Measurements from ENCODE around the gene SAC3D1. TPM values are rescaled to one million over a fixed set of nuclear protein-coding genes. Genes with fewer than 3 reads are reported as not detected.
"Not testable (repeated sequence)": the region's sequence is repeated elsewhere in the genome, so short reads cannot be mapped to it uniquely, and the experiment has no call there.

SAC3D1 gene
- total and polyA plus RNA-seq, 9 of the 15 experiments (the other 6 are each of a cell fraction or from before 2014, with no cell fraction given), result 0.20 to 35.2 (median 5.8) TPM

GRCh38 chr11:65023502-65023901 lies 17.5 kb upstream of the SAC3D1 start:
- in situ Hi-C loops (cut with MboI); H3K4me3 ChIP-seq; intact Hi-C loops (cut with micrococcal nuclease); H3K9ac ChIP-seq (ENCODE audit: insufficient read depth in 1 of 2, low read depth in 2 of 2, low read length in 2 of 2); H3K9me3 ChIP-seq (replicated peaks; ENCODE audit: control insufficient read depth, insufficient read depth, low read depth, low read length); CTCF ChIA-PET (ENCODE audit: low intra/inter-chr PET ratio); H3K79me2 ChIP-seq (ENCODE audit: control insufficient read depth, insufficient read depth, low read length); H3K4me2 ChIP-seq (ENCODE audit: insufficient read depth, low read length); FAIRE-seq; H3K27ac ChIP-seq (ENCODE audit: extremely low read depth, low read depth, low read length); BruUV-seq (replicated peaks); H4K20me1 ChIP-seq (replicated peaks; ENCODE audit: control insufficient read depth, insufficient read depth, low read length); ATAC-seq; H3K27me3 ChIP-seq (ENCODE audit: control insufficient read depth in 2 of 2, insufficient read depth in 2 of 2, low read length in 2 of 2); H3K9me1 ChIP-seq (ENCODE audit: control insufficient read depth, insufficient read depth, low read length); TF ChIP-seq TEAD4 (CRISPR knock-in tag; IDR thresholded peaks at IDR 0.05; ENCODE audit: borderline replicate concordance): not testable (repeated sequence)
- peak in 1 of 4 experiments; percentile 57 for DNase-seq (ENCODE audit: extremely low read depth in 1 of 4, low spot score in 3 of 4)
- 0 out of 2 replicates have a peak, but pooled peaks have one; percentile 43 for TF ChIP-seq CREM (IDR thresholded peaks at IDR 0.05; ENCODE audit: low read depth)
- TF ChIP-seq MTA2 (IDR thresholded peaks at IDR 0.05; ENCODE audit: low read depth), result 0 out of 2 replicates have a peak, but pooled peaks have one; percentile 16
- 0 out of 2 replicates have a peak, but pooled peaks have one; percentile 20 for TF ChIP-seq SMARCE1 (IDR thresholded peaks at IDR 0.05)
- TF ChIP-seq TAL1 (IDR thresholded peaks at IDR 0.05), result peak; percentile 72
- TF ChIP-seq EP400 (IDR thresholded peaks at IDR 0.05), result 0 out of 2 replicates have a peak, but pooled peaks have one; percentile 24
- peak; percentile 69 for TF ChIP-seq TEAD4 (IDR thresholded peaks at IDR 0.05; ENCODE audit: low read length)
- peak; percentile 81 for TF ChIP-seq TCF3 (CRISPR knock-in tag; IDR thresholded peaks at IDR 0.05)
- TF ChIP-seq DPF2 (IDR thresholded peaks at IDR 0.05), result peak; percentile 35; the same call in 1 of the 2 replicates
- peak; percentile 53; the same call in 1 of the 2 replicates for TF ChIP-seq SPI1 (IDR thresholded peaks at IDR 0.05; ENCODE audit: borderline replicate concordance, low read depth, low read length)
- peak; percentile 78 for TF ChIP-seq ARID1B (IDR thresholded peaks at IDR 0.05)
- TF ChIP-seq CBFA2T2 (conservative IDR thresholded peaks at IDR 0.05), result peak; percentile 70
- TF ChIP-seq KDM1A (IDR thresholded peaks at IDR 0.05), result peak in 1 of 2 experiments; percentile 47; a peak in 1 of 4 replicates
- TF ChIP-seq NCOR1 (IDR thresholded peaks at IDR 0.05), result peak; percentile 37
- TF ChIP-seq CBFA2T3 (IDR thresholded peaks at IDR 0.05), result peak; percentile 78
- peak; percentile 29; the same call in 1 of the 2 replicates for TF ChIP-seq EP300 (IDR thresholded peaks at IDR 0.05; ENCODE audit: low read length)
- 0 out of 2 replicates have a peak, but pooled peaks have one; percentile 35 for TF ChIP-seq POLR2AphosphoS5 (IDR thresholded peaks at IDR 0.05; ENCODE audit: control insufficient read depth, insufficient read depth, low read depth, low read length)
- POLR2A ChIA-PET, result interaction anchor here (0.6 kb wide), 1 partner anchor 34 kb away, joined by 3 read pairs; no protein-coding TSS in a partner anchor
- 8% methylated on average over 8 of the region's 8 CpGs for WGBS (ENCODE audit: insufficient coverage, low coverage, missing lambda C conversion rate)
- Histone ChIP-seq H2AFZ (ENCODE audit: low read depth, low read length) (peak overlapping the region; percentile 54; the same call in 1 of the 2 replicates), H3K4me1 (replicated peaks in 1 of 2; ENCODE audit: control insufficient read depth in 2 of 2, insufficient read depth in 2 of 2, low read length in 2 of 2) (peaks cover 16 to 32% of the 10 kb centered on the region in 2 experiments; a peak in 4 of 5 replicates), H3K36me3 (ENCODE audit: control insufficient read depth, insufficient read depth, low read length) (peaks cover 26% of the 10 kb centered on the region; the same call in 2 of the 3 replicates)
